NCI-H1694 treated with DMSO at 0.1 percent for 48 hours (cell line): ENCODE measurements around the gene HPGD.
"Not testable (repeated sequence)": the region's sequence is repeated elsewhere in the genome, so short reads cannot be mapped to it uniquely, and the experiment has no call there.

Source experiments
- DNase-seq: peaks from one replicate; lab custom pipeline; 2025; lab: John Stamatoyannopoulos, UW

The HPGD gene

DNA sequence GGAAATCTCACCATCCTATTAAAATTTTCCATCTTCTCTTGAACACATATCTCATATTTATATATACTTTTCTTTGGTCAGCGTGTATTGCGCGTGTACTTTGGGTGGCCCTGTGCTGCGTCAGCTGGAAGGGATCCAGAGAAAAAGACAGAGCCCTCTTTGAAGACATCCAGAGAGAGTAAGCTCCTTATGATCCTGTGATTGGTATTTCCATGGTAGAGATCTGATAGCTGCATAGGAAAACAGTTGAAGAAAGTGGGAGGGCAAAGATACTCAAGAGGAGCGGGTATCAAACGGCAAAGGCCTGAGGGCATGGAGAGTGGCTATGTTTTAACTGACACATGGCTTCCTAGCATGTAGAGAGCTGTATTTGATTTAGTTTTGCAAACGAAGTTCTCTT is 4.4 kb upstream of the HPGD start:
- no peak for DNase-seq

DNA sequence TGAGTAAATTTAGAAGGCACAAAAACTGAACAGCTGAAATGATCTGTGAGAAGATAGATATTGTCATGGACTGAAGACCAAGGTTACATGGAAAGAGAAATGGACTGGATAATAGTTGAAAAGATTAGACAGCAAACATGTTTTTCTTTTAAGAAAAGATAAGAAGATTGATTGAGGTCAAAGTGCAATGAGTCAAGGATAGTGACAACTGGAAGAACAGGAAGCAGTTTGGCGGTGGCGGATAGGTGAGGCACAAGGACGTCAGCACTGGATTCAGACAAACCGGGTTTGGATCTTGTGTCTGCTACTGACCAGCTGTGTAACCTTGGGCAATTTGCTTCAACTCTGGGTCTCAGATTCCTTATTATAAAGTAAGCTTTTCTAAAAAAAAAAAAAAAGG is 2.0 kb upstream of the HPGD start:
- no peak for DNase-seq

DNA sequence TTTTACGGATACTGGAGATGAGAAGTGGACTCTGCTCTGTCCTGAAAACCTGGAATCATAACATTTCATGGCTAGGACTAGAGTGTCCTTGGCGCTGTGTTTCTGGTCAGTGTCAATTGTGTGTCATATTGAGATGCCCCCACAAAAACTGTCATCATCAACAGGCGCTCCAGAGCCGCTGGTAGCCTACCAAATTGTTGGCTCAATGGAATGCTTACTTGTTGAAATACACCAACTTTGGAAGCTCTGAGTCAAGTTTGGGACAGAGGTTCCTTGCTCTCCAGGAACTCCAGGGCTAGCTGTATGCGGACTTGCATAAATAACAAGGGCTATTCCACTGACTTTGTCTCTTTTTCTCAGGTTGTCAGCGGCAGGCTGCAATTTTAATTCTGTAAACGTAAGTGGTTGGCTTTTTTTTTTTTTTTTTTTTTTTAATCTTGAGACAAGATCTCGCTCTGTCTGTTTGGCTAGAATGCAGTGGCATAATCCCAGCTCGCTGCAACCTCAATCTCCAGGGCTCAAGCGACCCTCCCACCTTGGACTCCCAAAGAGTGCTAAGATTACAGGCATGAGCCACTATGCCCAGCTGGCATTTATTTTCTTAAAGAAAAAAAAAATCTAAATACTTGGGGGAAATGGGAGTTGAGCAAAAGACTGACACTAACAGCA is 871 bp upstream of the HPGD start:
- DNase-seq: no peak

DNA sequence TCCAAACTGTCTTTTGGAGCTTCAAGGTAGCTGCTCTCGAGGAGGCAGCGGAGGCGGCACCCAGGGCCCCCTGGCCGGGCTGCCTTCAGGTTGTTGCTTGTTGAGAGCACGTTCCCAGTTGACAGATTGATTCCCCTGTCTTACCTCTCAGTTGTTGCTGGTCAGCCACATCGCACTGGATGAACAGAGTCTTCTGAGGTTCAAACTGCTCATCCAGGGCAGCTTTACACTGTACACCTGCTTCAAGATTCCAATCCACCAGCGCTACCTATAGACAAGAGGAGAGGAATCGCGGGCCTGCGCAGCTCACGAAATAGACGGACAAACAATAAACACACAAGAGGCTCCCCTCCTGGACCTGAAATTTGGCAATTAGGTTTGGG is 497 bp downstream of the HPGD start:
- no peak for DNase-seq

DNA sequence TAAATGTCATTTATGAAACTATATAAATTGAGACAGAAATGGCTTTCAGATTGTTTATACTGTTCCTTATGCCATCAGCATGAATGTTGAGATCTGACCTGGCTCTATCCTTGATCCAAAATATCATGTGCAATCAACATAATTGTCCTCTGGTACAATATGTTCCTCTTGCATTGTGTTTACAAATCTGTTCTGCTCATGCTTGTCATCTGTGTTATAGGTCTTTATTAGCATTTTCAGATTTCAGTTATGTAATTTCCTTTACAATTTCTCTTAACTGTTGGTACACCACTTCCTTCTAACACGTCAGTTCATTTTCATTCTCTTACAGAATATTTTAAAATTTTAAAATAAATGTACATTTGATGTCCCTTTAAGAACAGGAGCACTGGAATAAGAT is 1.6 kb downstream of the HPGD start:
- no peak for DNase-seq

DNA sequence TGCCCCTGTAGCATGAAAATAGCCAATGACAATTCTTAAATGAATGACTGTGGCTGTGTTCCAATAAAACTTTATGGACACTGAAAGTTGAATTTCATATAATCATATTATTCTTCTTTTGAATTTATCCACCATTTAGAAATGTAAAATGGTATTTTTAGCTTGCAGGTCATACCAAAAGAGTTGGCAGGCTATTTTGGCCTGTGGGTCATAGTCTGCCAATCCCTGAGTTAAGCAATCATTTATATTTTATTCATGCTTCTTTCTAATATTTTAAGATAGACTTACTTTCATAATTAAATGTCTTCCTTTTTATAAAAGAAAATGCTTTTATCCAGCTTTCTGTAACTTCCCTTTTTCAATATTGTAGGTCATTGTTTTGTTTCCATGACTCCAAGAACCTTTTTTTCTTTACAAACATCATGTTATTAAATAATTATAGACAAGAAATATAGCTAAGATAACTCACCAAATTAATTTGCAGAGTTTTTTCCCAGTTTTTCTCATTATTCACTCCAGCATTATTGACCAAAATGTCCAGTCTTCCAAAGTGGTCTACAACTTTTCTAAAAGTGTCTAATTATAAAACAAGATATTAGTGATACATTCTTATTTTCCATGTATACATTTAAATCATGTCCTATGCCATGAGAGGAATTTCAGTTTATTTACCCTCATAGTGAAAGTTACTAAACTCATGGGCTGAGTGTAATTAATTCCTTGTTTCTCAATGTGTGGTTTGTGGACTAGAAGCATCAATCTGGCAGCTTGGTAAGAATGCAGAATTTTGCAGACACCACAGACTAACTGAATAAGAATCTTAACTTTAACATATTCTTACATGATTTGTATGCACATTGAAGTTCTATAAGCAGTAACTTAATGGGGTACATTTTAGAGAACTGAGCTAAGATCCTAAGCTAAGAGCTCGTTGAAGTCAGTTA is 4.5 kb downstream of the HPGD start:
- DNase-seq: no peak

DNA sequence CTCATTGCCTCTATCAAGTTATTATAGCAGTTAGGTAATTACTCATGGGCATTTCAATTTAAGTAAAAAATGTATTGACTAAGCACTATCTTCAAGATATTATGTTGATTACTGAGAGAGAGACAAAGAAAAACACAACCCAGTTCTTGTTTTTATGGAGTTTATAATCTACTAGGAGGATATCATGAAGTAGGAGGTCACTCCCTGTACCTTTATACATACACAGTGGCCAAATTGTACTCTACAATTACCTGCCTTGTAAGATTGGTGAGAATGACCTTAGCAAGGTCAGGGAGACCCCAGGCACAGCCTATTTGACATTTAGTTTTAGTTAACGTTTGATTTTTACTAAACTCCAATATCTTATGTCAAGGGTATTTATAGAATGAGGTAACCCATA is 5.5 kb downstream of the HPGD start:
- DNase-seq: no peak

DNA sequence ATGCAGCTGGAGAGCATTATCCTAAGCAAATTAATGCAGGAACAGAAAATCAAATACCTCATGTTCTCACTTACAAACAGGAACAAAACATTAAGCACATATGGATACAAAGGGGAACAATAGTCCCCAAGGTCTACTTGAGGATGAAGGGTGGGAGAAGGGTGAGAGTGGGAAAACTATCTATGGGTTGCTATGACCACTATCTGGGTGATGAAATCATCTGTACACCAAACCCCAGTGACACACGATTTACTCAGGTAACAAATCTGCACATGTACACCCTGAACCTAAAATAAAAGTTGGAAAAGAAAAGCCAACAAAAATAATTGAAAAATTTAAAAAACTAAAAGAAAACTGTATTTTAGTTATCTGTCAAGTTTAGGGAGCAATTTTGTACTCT is 5.9 kb downstream of the HPGD start:
- DNase-seq: no peak

DNA sequence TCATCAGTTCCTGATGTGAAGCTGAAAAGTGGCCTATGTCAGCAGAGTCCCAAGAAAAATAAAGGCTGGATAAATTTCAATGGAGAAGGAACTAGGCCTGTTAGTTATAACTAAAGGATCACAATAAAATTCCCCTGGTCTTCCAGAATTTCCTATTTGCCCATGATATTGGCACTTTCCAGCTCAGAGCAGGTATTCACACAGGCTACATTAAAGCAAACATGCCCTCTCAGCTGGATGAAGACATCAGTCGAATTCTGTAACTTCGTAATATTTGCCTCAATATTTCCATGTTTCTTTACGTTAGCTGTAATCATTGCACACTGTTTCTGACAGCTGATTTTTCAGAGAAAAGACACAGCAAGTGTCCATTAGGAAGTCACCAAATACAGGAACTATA is 9.5 kb downstream of the HPGD start:
- no peak for DNase-seq

DNA sequence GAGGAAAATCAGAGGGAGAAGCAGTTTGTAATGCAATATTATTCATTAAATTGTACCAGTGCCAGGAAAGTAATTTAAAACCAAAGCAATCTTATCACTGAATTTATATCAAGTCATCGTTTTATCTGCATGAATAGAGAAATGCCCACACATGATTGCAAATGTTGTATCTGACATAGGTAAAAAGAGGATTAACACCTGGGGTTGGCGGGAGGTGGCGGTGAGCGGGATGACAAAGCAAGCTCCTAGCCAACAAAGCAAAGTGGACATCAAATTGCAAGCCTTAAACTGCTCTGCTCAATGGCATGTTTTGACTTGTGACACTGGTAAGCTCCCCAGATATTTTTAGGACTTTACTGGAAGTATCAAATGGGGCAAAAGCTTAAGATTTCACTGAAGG is 16.4 kb downstream of the HPGD start:
- DNase-seq: no peak

DNA sequence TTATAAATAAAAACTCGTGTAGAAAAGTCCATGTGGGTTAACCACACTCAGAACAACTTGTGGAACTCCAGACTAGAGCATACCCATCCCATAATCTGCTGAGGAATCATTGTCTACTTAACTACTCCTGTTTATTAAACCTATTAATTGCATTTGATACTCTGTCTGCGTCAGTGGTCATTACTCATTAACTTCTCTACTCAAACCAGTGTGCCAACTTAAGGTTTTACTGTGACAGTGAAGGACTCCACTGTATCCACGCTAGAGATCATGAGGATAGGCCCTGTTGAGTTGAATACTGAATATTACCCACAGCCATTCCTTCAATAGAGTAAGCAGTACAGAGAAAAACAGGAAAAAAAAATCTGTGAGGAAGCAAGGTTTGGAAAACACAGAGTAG is 17.3 kb downstream of the HPGD start:
- no peak for DNase-seq

DNA sequence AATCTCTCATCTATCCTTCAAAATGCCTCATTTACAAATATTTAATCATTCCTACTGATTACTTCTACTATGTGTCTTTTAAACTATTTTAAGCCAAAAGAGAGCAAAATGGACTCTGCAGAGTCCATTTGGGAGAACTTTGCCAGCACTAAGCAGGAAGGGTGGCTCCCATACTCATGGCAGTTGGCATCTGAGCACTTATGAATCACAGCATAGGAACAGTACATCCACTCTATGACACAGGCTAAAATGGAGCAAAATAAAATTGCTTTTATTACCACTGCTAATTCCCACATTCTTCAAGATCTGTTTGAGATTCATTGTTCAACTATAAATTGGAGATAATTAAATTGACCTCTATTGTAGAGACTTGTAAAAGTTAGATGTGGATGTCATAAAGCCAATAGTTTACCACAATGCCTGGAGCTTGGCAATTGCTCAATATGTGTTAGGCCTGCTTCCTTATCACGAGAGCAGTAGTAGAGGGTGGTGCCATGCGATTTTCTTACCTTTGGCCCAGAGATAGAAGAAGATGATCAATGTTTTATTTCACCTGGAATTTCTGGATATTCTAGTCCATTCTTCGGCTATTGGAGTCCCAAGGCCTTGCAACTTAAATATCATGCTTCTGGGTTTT is 19.1 kb downstream of the HPGD start:
- no peak for DNase-seq

DNA sequence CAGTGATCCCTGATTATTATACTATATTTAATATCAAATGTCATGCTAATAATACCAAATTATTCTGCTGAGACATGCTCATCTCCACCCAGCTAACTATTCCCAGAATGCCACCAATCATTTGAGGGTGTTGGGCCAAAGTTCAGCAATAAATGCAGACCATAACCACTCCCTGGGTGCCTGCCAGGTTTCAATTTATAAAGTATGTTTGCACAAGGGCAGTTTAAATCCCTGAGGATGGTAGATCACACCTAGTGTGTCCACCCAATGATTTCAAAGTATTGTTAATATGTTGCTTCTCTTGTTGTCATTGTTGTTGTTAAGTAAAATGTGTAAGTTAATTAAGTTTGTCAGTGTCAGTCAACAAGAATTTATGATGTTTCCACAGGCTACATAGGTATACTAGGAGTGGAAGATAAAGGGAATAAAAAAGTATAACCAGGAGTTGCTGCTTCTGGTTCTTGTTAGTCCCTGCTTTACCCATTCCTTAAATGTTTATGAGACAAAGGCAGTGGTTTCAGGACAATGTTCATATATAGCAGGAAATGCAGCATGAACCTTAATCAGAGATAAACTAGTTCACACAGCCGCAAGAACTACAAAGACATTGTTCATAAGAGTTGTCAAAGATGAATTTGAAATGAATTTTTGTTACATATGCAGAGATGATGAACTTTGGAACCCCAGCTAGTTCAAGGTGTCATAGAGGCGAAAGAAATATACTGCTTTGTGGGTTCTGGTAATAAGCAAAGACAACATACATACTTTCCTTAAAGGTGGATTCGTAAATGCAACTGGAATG is 25.5 kb downstream of the HPGD start:
- DNase-seq: no peak

DNA sequence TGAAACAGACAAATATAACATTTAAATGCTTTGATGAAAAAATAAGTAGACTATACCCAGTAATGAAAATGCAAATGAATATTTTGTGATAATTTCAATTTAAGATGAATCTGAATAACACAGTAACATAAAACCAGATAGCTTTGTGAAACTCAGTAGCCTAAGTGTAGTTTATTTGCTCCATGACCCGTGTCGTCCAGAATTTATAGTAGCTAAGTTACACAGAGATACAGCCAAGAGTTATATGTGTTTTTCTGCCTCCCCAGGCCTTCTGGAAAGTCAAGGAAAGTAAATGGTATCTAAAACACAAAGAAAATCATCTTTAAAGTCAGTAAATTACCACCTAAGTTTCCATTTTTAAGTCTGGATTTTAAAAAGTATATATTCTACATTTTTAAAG is 26.7 kb downstream of the HPGD start:
- no peak for DNase-seq

DNA sequence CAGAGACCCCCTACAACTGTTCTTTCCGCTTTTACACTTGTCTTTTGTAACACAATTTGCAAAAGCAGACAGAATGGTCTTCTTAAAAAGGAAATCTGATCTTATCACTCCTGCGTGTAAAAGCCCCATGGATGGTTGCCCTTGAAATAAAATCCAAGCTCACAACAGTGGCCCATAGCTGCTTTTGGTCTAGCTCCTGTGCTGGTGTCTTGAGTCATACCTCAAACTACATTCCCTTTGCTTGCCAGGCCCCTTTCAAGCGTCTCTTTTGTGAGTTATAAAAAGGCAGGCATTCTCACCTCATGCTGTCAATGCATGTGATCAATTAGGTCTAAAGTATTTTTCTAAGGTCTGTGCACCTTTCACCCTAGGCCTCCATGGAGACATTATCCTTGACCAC is 27.6 kb downstream of the HPGD start:
- DNase-seq: no peak

DNA sequence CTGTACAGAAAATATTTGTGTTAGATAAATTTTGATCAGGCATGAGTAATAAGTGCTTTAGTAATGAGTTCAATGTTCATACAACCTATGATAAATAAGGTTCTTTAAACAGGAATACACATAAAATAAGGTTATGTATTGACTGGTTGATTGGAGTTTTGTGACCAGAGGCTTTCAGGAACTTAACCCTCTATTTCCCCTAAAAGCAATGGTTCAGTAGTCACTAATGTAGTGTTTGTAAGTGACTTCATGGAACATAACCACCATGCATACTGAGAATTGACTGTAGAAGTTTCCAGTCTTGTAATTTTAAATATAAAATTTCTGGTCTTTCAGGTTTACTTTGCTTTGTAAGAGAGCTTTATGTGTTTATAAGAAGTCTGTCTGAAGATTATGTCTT is 28.1 kb downstream of the HPGD start:
- no peak for DNase-seq

DNA sequence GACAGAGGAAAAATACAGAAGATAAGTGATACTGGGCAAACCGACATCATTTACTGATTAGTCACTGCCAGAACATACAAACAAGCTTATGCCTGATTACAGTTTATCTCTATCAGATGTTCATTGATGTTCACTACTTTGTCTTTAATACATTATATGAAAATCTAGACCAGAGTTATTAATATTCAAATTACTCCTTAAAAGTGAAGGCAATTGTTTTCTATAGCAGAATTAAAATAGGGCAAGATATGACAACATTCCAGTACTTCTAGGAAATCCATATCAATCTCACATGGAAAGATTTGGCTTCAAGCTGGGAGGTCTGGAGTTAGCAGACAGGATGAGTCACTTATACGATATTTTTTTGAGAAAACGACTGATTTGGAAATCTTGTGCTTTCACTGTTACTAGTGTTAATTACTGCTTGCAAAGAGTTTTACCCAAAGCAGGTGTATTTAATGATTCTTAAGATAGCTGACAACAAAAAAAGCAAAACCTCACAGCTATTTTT is 31.8 kb downstream of the HPGD start:
- no peak for DNase-seq

DNA sequence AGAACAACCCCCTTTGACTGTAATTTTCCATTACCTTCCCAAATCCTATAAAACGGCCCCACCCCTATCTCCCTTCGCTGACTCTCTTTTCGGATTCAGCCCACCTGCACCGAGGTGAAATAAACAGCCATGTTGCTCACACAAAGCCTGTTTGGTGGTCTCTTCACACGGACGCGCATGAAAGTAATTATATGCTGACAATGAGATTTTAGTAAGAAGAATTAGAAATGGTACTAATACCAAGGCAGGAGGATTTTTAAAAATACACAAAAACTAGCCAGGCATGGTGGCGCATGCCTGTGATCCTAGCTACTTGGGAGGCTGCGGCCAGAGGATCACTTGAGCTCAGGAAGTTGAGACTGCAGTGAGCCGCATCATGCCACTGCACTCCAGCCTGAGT is 33.9 kb downstream of the HPGD start:
- DNase-seq: not testable (repeated sequence)

DNA sequence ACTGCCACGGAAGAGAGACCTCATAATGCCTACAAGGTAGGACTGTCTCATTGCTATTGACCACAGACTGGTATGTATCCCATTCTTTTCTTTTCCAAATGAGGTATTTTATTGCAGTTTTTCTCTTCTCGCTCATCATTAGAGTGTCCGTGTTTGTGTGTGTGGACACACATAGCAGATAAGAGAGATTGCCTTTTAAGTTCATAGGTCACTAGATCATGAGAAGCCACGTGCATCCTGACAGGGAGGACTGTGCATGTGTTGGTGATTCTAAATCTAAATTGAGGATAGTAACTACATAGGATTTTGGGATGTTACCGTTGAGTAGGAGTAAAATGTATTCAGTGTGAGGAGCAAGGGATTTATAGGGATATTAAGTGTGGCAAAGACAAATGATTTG is 37.3 kb downstream of the HPGD start:
- DNase-seq: no peak

DNA sequence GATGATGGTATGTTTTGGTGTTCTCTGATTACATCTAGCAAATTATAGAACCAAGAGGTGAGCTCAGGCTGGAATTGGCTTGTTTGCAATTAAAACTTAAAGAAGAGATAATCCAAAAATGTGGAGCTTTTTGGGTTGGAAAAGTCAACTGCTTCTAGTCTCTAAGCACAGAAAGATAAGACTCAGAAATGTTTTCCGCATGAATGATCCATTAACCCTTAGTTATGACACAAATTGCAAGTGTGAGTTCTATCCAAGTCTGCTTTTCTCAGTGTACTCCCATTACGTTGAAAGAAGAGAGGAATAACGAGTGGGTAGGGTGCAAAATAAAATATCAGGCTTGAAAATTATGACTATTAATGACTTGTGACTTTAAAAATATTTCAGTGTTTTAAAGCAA is 38.5 kb downstream of the HPGD start:
- DNase-seq: no peak

DNA sequence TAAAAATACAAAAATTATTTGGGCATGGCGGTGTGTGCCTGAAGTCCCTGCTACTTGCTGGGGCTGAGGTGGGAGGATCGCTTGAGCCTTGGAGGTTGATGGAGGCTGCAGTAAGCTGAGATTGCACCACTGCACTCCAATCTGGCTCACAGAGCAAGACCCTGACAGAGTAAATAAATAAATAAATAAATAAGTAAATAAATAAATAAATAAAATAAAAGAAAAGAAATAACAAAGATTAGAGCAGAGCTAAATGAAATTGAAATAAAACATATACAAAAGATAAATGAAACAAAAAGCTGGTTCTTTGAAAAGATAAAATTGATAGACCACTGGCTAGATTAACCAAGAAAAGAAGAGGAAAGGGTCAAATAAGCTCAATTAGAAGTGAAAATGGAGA is 43.1 kb downstream of the HPGD start:
- no peak for DNase-seq

DNA sequence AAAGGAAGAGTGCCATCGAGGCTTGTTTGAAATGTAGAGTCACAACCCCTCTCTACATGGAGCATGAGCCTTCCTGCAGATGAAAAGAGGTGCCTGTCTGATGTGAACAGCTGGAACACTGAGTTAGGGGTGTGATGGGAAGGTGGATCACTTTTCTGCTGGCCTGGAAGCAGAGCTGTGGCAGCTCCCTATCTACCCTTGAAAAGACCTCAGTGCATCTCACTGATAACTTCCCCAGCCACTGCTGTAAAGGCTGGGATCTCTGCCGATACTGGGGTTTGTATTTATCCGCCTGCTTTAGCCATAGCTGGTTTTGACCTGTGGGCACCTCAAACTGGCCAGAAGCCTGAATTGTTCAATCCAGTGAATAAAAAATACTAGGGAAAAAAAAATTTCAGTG is 46.8 kb downstream of the HPGD start:
- DNase-seq: no peak
